Gastroesophageal sphincter (tissue), 4 donors: Measurements from ENCODE around the gene CNKSR3. TPM values are rescaled to one million over a fixed set of nuclear protein-coding genes. Genes with fewer than 3 reads are reported as not detected.

ENCODE experiments used
- ATAC-seq: fragments of 150-250 bp; one replicate; pipeline ENCODE4 v1.9.1; 2016; ENCODE audit warnings: mild to moderate bottlenecking, moderate library complexity
- H3K27ac ChIP-seq, 4 donors: fragments of 200-600 bp; sonication (generic) in 3 of 4; 1 replicate in 3 of 4; 2 replicates in 1 of 4; pipeline ENCODE4 v1.5.1; 2016 to 2019
- H3K27me3 ChIP-seq: fragments of 200-600 bp; sonication (generic); one replicate; pipeline ENCODE4 v1.5.1; 2019
- H3K36me3 ChIP-seq, 2 donors: fragments of 200-600 bp; sonication (generic); one replicate each; pipeline ENCODE4 v1.5.1; 2019; ENCODE audit warnings: control low read depth in 1 of 2
- H3K4me1 ChIP-seq, 3 donors: fragments of 200-600 bp; sonication (generic); 1 replicate in 2 of 3; 2 replicates in 1 of 3; pipeline ENCODE4 v1.5.1; 2016 to 2019; ENCODE audit warnings: control low read depth in 2 of 3
- H3K4me3 ChIP-seq, 2 donors: fragments of 200-600 bp; sonication (generic); one replicate each; pipeline ENCODE4 v1.5.1; 2019; ENCODE audit warnings: mild to moderate bottlenecking in 1 of 2, moderate library complexity in 1 of 2
- H3K9me3 ChIP-seq, 3 donors: fragments of 200-600 bp; sonication (generic); one replicate each; pipeline ENCODE4 v1.5.1; 2017 to 2019; ENCODE audit warnings: control low read depth in 2 of 3
- EP300 ChIP-seq: sonication (generic); formaldehyde crosslinking; IDR thresholded peaks from one replicate; pipeline ENCODE4 v1.6.1; 2017; ENCODE audit warnings: antibody characterized with exemption, mild to moderate bottlenecking
- POLR2A ChIP-seq, 2 donors: fragments of 450-650 bp; IDR thresholded peaks; one replicate each; pipeline ENCODE4 v1.6.1; 2017; ENCODE audit warnings: antibody characterized with exemption in 2 of 2, mild to moderate bottlenecking in 2 of 2, moderate library complexity in 1 of 2
- POLR2AphosphoS5 ChIP-seq: sonication (generic); formaldehyde crosslinking; IDR thresholded peaks from one replicate; pipeline ENCODE4 v1.6.1; 2017; ENCODE audit warnings: antibody characterized with exemption
- WGBS, 2 donors: methylation state at CpG; one replicate each; pipeline ENCODE4 v1.1.5; 2018; ENCODE audit warnings: low coverage in 1 of 2; 5-methylcytosine and 5-hydroxymethylcytosine counted together
- total RNA-seq, 4 donors: library from RNA; depleted of rRNA; stranded (reverse); fragments of >200 nt; gene quantifications; one replicate each; pipeline ENCODE4 v1.1.0, GENCODE V29; 2016
- TF ChIP-seq, protein P1 (sequence below), 4 experiments: fragments of 200-600 bp in 2 of 4; fragments of 450-650 bp in 2 of 4; sonication (generic) in 1 of 4; IDR thresholded peaks; one replicate each; pipeline ENCODE4 v1.5.1; 2017 to 2019; ENCODE audit warnings: antibody characterized with exemption in 4 of 4, mild to moderate bottlenecking in 2 of 4, moderate library complexity in 2 of 4

The CNKSR3 gene
- total RNA-seq, 4 donors from 2014 or later = 12.9 to 28.9 (median 16.0) TPM

DNA sequence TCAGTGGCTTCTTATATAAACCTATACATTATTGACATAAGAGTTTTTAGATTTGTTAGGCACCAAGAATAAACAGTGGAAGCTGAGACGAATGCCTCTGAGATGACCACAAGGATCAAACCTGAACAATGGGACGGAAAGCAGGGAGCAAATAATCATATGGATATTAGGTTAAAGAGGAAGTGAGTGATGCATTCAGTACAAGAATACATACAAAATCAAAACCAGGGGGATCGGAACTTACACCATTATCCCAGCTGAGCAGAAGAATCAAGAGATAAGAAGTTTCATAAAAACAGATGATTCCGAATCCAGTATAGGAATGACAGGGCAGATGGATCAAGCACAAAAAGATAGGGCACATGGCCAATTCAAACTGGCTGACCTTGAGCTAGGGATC lies 21.9 kb upstream of the CNKSR3 start:
- WGBS, 2 donors = 89 to 90% methylated on average over 2 to 4 of the region's 4 CpGs
- TF ChIP-seq POLR2A (IDR thresholded peaks at IDR 0.05) (no peak), EP300 (no peak), POLR2AphosphoS5 (no peak)
- TF ChIP-seq, protein P1, sequence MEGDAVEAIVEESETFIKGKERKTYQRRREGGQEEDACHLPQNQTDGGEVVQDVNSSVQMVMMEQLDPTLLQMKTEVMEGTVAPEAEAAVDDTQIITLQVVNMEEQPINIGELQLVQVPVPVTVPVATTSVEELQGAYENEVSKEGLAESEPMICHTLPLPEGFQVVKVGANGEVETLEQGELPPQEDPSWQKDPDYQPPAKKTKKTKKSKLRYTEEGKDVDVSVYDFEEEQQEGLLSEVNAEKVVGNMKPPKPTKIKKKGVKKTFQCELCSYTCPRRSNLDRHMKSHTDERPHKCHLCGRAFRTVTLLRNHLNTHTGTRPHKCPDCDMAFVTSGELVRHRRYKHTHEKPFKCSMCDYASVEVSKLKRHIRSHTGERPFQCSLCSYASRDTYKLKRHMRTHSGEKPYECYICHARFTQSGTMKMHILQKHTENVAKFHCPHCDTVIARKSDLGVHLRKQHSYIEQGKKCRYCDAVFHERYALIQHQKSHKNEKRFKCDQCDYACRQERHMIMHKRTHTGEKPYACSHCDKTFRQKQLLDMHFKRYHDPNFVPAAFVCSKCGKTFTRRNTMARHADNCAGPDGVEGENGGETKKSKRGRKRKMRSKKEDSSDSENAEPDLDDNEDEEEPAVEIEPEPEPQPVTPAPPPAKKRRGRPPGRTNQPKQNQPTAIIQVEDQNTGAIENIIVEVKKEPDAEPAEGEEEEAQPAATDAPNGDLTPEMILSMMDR (IDR thresholded peaks at IDR 0.05) = no peak
- no peak overlapping the region for H3K27ac ChIP-seq
- no peak overlapping the region for H3K4me3 ChIP-seq
- H3K4me1 ChIP-seq = no peaks in the 10 kb centered on the region
- no peaks in the 10 kb centered on the region for H3K9me3 ChIP-seq
- no peaks in the 10 kb centered on the region for H3K36me3 ChIP-seq
- H3K27me3 ChIP-seq = no peaks in the 10 kb centered on the region
- no peak for ATAC-seq

DNA sequence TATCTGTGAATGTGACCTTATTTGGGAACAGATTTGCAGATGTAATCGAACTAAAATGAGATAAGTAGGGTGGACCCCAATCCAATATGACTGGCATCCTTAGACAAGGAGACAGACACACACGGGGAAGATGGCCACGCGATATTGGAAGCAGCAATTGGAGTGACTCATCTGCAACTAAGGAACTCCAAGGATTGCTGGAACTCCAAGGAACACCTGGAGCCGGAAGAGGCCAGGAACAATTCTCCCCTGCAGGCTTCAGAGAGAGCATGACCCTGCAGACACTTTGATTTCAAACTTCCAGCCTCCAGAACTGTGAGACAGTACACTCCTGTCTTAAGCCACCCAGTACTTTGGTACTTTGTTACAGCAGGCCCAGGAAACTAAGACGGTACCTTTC lies 19.5 kb upstream of the CNKSR3 start:
- no peaks in the 10 kb centered on the region for H3K27me3 ChIP-seq
- no peak overlapping the region for H3K27ac ChIP-seq
- ATAC-seq = no peak
- H3K4me3 ChIP-seq = no peak overlapping the region
- no peaks in the 10 kb centered on the region for H3K36me3 ChIP-seq
- TF ChIP-seq EP300 (no peak), POLR2A (IDR thresholded peaks at IDR 0.05) (no peak), POLR2AphosphoS5 (no peak)
- TF ChIP-seq, protein P1 (IDR thresholded peaks at IDR 0.05) = no peak
- 97 to 100% methylated on average over 3 to 5 of the region's 6 CpGs for WGBS, 2 donors
- no peaks in the 10 kb centered on the region for H3K9me3 ChIP-seq
- H3K4me1 ChIP-seq = no peaks in the 10 kb centered on the region

DNA sequence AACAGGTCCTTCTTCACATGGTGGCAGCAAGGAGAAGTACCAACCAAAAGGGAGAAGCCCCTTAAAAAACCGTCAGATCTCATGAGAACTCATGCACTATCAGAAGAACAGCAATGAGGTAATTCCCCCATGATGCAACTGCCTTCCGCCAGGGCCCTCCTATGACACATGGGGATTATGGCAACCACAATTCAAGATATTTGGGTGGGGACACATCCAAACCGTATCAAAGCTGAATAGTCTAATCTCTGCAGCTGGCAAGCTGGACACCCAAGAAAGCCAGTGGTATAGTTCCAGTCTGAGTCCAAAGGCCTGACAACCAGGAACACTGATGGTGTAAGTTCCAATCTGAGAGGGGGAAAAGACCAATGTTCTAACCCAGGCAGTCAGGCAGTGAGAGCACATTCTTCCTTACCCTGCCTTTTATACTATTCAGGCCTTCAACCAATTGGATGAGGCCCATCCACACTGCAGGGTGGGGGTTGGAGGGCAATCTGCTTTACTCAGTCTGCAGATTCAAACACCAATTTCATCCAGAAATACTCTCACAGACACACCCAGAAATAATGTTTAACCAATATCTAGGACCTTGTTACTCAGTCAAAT lies 17.9 kb upstream of the CNKSR3 start:
- TF ChIP-seq EP300 (no peak), POLR2AphosphoS5 (no peak), POLR2A (IDR thresholded peaks at IDR 0.05) (no peak)
- TF ChIP-seq, protein P1 (IDR thresholded peaks at IDR 0.05) = no peak
- Histone ChIP-seq H3K4me3 (no peak overlapping the region), H3K27me3 (no peaks in the 10 kb centered on the region), H3K27ac (no peak overlapping the region), H3K9me3 (no peaks in the 10 kb centered on the region), H3K4me1 (no peaks in the 10 kb centered on the region), H3K36me3 (no peaks in the 10 kb centered on the region)
- WGBS, 2 donors = 86 to 100% methylated on average over 1 to 3 of the region's 3 CpGs
- no peak for ATAC-seq

DNA sequence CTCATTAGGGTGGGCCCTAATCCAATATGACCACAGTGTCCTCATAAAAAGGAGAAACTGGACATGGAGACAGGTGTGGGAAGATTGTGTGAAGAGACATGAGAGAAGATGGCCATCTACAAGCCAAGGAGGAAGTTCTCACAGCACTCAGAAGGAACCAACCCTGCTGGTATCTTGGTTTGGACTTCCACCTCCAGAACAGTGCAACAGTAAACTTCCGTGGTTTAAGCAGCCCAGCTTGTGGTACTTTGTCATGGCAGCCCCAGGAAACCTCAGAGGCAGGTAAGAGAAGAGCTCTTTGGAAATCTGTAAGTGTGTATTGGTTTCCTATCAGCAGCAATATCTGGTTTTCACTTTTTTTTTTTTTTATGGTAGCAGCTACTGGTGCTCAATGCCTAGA lies 16.5 kb upstream of the CNKSR3 start:
- ATAC-seq = no peak
- Histone ChIP-seq H3K27ac (no peak overlapping the region), H3K4me1 (no peaks in the 10 kb centered on the region), H3K9me3 (no peaks in the 10 kb centered on the region), H3K36me3 (no peaks in the 10 kb centered on the region), H3K27me3 (no peaks in the 10 kb centered on the region), H3K4me3 (no peak overlapping the region)
- WGBS, 2 donors = 82 to 89% methylated on average over 1 of the region's 1 CpG
- TF ChIP-seq POLR2AphosphoS5 = no peak
- no peak for TF ChIP-seq POLR2A (IDR thresholded peaks at IDR 0.05)
- TF ChIP-seq, protein P1 (IDR thresholded peaks at IDR 0.05) = no peak
- no peak for TF ChIP-seq EP300

DNA sequence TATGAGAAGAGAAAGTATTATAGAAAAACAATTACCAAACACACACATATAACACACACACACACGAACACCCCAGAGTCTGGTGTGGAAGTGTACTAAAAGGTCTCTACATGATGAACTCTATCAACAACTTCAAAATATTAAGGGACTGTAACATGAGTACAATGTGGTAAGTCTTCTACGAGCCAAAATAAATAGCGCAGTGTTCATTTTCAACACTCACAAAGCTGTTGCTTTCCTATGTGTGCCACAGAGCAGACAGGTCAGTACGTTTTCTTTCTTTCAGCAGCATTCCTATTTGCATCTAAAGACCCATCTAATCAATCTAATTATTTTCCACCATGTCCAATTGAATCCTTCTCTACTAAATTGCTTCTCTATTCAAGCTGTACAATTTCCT lies 12.1 kb upstream of the CNKSR3 start:
- Histone ChIP-seq H3K4me1 (no peaks in the 10 kb centered on the region), H3K27ac (no peak overlapping the region), H3K9me3 (no peaks in the 10 kb centered on the region), H3K27me3 (no peaks in the 10 kb centered on the region), H3K36me3 (no peaks in the 10 kb centered on the region), H3K4me3 (no peak overlapping the region)
- WGBS, 2 donors = 86 to 91% methylated on average over 4 of the region's 4 CpGs
- TF ChIP-seq, protein P1 (IDR thresholded peaks at IDR 0.05) = no peak
- TF ChIP-seq POLR2AphosphoS5 (no peak), EP300 (no peak), POLR2A (IDR thresholded peaks at IDR 0.05) (no peak)
- no peak for ATAC-seq
